Measurements from ENCODE around the gene CD248.

Gene CD248

GRCh38 chr11:66268952-66269905, 47.6 kb downstream of the CD248 start:
- no peak for FAIRE-seq

GRCh38 chr11:66268244-66268951, 48.4 kb downstream of the CD248 start, which contains the start of gene RAB1B:
RAB1B (plus strand) TSS chr11:66268639; CDS start chr11:66268680, 41 bp downstream.
- peak; percentile 81 for FAIRE-seq

- FAIRE-seq, result no peak
Observed at GRCh38 chr11:66267379-66268243, 49.2 kb downstream of the CD248 start.

GRCh38 chr11:66267039-66267378, 49.8 kb downstream of the CD248 start:
- no peak for FAIRE-seq

- FAIRE-seq, result no peak
Observed at GRCh38 chr11:66266378-66267038, 50.3 kb downstream of the CD248 start.

GRCh38 chr11:66265531-66266377, 51.1 kb downstream of the CD248 start:
- FAIRE-seq, result no peak

GRCh38 chr11:66264914-66265313, 51.9 kb downstream of the CD248 start:
- FAIRE-seq, result no peak

All from islet of Langerhans (tissue), 1 donor.